Body of pancreas (tissue), 4 donors: ENCODE results near the gene DMXL1. TPM values are rescaled to one million over a fixed set of nuclear protein-coding genes. Genes with fewer than 3 reads are reported as not detected.
"Not testable (repeated sequence)": the region's sequence is repeated elsewhere in the genome, so short reads cannot be mapped to it uniquely, and the experiment has no call there.

ENCODE experiments used
- ATAC-seq: fragments of 150-250 bp; one replicate; pipeline ENCODE4 v1.9.1; 2016
- DNase-seq, 4 donors: peaks; one replicate each; pipeline ENCODE4 v3.0.0-alpha.2; 2019
- H3K27ac ChIP-seq, 4 donors: fragments of 200-600 bp; sonication (generic); 1 replicate in 3 of 4; 2 replicates in 1 of 4; pipeline versions ENCODE4 v1.5.1 to v1.6.1; 2016 to 2019; ENCODE audit warnings: mild to moderate bottlenecking in 1 of 4, mixed read lengths in 1 of 4, moderate library complexity in 1 of 4
- H3K27me3 ChIP-seq, 2 donors: fragments of 200-600 bp; sonication (generic); one replicate each; pipeline ENCODE4 v1.6.0; 2016; ENCODE audit warnings: mild to moderate bottlenecking in 1 of 2
- H3K36me3 ChIP-seq, 2 donors: fragments of 200-600 bp; sonication (generic); replicated peaks in 1 of 2; 2 replicates each; pipeline ENCODE4 v1.5.1; 2016; ENCODE audit warnings: low read depth in 2 of 2; ENCODE audit not compliant: insufficient read depth in 1 of 2
- H3K4me1 ChIP-seq: fragments of 200-600 bp; sonication (generic); one replicate; pipeline ENCODE4 v1.6.0; 2016
- H3K4me3 ChIP-seq, 2 donors: fragments of 200-600 bp; sonication (generic); 1 replicate in 1 of 2; 2 replicates in 1 of 2; pipeline ENCODE4 v1.5.1; 2016 to 2019
- H3K9me3 ChIP-seq, 3 donors: fragments of 200-600 bp; sonication (generic); 1 replicate in 2 of 3; 2 replicates in 1 of 3; pipeline ENCODE4 v1.5.1; 2016
- CTCF ChIP-seq, 7 experiments: fragments of 450-650 bp in 4 of 7; fragments of 200-600 bp in 3 of 7; sonication (generic) in 3 of 7; IDR thresholded peaks; one replicate each; pipeline ENCODE4 v1.5.1; 2016 to 2019; ENCODE audit warnings: antibody characterized with exemption in 7 of 7
- POLR2A ChIP-seq, 3 donors: fragments of 450-650 bp; IDR thresholded peaks; one replicate each; pipeline ENCODE4 v1.6.1; 2016; ENCODE audit warnings: antibody characterized with exemption in 3 of 3, mild to moderate bottlenecking in 2 of 3
- WGBS, 2 donors: methylation state at CpG; one replicate each; pipeline ENCODE4 v1.1.5; 2017; 5-methylcytosine and 5-hydroxymethylcytosine counted together
- intact Hi-C: fragments of 100-400 bp; cut with DNase I; formaldehyde crosslinking; loops from one replicate; pipeline ENCODE4 v1.15.1; 2023
- total RNA-seq, 2 donors: library from RNA; depleted of rRNA; stranded (reverse); fragments of >200 nt; gene quantifications; one replicate each; pipeline ENCODE4 v1.1.0, GENCODE V29; 2016

Gene DMXL1
- total RNA-seq, 2 donors from 2014 or later, result 40.0 to 64.9 TPM

GRCh38 chr5:119220576-119221197 is 149.8 kb downstream of the DMXL1 start:
- Histone ChIP-seq H3K4me3 (no peak overlapping the region), H3K4me1 (no peaks in the 10 kb centered on the region), H3K9me3 (no peaks in the 10 kb centered on the region), H3K27me3 (no peaks in the 10 kb centered on the region), H3K27ac (no peak overlapping the region), H3K36me3 (no peaks in the 10 kb centered on the region)
- ATAC-seq, result no peak
- intact Hi-C loops, result no loop called here
- 82 to 88% methylated on average over 1 of the region's 1 CpG for WGBS, 2 donors
- DNase-seq, result no peak
- TF ChIP-seq CTCF (IDR thresholded peaks at IDR 0.05) (no peak), POLR2A (IDR thresholded peaks at IDR 0.05) (no peak)

- Histone ChIP-seq H3K27me3 (no peaks in the 10 kb centered on the region), H3K36me3 (no peaks in the 10 kb centered on the region), H3K9me3 (no peaks in the 10 kb centered on the region), H3K27ac (no peak overlapping the region), H3K4me1 (no peaks in the 10 kb centered on the region), H3K4me3 (no peak overlapping the region)
- intact Hi-C loops, result no loop called here
- DNase-seq, result no peak
- TF ChIP-seq CTCF (IDR thresholded peaks at IDR 0.05) (no peak), POLR2A (IDR thresholded peaks at IDR 0.05) (no peak)
- ATAC-seq, result no peak
These were observed 150.4 kb downstream of the DMXL1 start for GRCh38 chr5:119221330-119221729.

DNA sequence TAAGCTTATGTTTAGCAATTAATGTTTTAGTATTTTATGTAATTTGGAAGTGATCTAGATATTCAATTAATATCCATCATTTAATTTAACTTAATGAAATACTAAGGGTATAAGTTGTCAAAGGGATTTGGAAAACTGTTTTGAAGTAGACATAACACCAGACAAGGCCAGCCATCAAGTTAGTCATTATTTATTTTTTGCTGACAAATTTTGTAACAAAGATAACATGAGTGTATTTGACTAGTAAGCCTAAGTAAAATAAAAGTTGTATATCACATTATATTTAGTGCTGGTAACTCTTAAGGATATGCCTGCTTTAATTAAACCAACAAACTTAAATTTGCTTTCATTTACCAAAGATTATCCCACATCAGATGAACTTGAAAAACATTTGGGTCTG is 159.1 kb downstream of the DMXL1 start:
- no peaks in the 10 kb centered on the region for H3K4me1 ChIP-seq
- H3K27me3 ChIP-seq, result no peaks in the 10 kb centered on the region
- DNase-seq (no peak), ATAC-seq (no peak)
- no peaks in the 10 kb centered on the region for H3K9me3 ChIP-seq
- intact Hi-C loops, result no loop called here
- TF ChIP-seq POLR2A (IDR thresholded peaks at IDR 0.05) (no peak), CTCF (IDR thresholded peaks at IDR 0.05) (no peak)
- H3K4me3 ChIP-seq, result no peak overlapping the region
- peaks cover 0 to 6% of the 10 kb centered on the region in 2 donors for H3K36me3 ChIP-seq
- H3K27ac ChIP-seq, result no peak overlapping the region

DNA sequence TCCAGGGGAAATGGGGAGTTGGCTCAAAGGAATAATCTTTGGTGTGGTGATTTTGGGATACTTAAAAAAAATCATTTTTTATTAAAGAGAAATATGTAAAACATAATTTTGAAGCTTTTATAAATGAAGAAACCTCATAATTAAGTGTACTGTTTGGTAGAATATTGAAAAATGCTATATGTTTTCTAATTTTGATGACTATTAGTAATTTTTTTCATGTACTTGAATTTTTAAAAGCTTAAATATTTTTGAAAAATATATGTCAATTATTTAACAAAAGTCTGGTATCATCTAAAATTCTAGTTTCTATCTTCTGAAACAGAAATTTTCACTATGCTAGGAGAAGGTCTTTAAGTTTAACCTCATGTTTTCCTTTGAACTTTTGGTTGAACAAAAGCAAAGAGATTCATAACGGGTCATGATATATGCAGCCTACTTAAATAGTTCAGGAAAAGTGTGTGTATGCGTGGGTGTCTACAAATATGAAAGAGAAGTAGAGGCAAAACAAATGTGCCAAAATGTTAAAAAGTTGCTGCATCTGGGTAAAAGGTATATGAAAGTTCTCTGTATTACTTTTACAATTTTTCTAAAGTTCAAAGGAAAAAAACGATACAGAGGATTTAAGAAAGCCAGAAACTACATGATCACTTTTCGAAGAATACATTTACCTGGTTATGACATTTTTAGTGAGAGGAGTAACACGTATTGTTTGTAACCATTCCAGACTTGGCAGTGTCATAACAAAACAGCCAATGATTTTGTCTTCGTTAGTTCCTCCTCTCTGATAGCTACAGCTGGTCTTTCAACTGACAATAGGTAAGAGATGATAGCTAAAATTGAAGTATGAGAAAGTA is 167.6 kb downstream of the DMXL1 start:
- 89 to 94% methylated on average over 6 of the region's 6 CpGs for WGBS, 2 donors
- intact Hi-C loops, result no loop called here
- no peaks in the 10 kb centered on the region for H3K4me1 ChIP-seq
- TF ChIP-seq CTCF (IDR thresholded peaks at IDR 0.05) (no peak), POLR2A (IDR thresholded peaks at IDR 0.05) (no peak)
- H3K9me3 ChIP-seq, result no peaks in the 10 kb centered on the region
- H3K36me3 ChIP-seq, result peaks cover 0 to 9% of the 10 kb centered on the region in 2 donors
- DNase-seq, result no peak
- no peak for ATAC-seq
- H3K27me3 ChIP-seq, result no peaks in the 10 kb centered on the region
- H3K4me3 ChIP-seq, result no peak overlapping the region
- H3K27ac ChIP-seq, result no peak overlapping the region

- intact Hi-C loops, result no loop called here
- no peak overlapping the region for H3K4me3 ChIP-seq
- no peaks in the 10 kb centered on the region for H3K27me3 ChIP-seq
- no peaks in the 10 kb centered on the region for H3K9me3 ChIP-seq
- H3K4me1 ChIP-seq, result no peaks in the 10 kb centered on the region
- H3K36me3 ChIP-seq, result peaks cover 0 to 9% of the 10 kb centered on the region in 2 donors
- TF ChIP-seq POLR2A (IDR thresholded peaks at IDR 0.05) (no peak), CTCF (IDR thresholded peaks at IDR 0.05) (no peak)
- DNase-seq (no peak), ATAC-seq (no peak)
- no peak overlapping the region for H3K27ac ChIP-seq
These were observed 168.2 kb downstream of the DMXL1 start for GRCh38 chr5:119239119-119239417.

DNA sequence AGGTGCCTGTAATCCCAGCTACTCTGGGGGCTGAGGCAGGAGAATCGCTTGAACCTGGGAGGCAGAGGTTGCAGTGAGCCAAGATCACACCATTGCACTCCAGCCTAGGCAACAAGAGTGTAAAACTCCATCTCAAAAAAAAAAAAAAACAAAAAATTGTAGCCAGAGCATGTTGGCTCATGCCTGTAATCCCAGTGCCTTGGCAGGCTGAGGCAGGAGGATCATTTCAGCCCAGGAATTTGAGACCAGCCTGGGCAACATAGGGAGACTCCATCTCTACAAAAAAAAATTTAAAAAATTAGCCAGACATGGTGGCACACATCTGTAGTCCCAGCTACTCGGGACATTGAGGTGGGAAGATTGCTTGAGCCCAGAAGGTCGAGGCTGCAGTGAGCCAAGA is 168.9 kb downstream of the DMXL1 start:
- H3K27ac ChIP-seq, intact Hi-C loops, ATAC-seq, H3K36me3 ChIP-seq, H3K4me1 ChIP-seq, H3K9me3 ChIP-seq, DNase-seq, H3K27me3 ChIP-seq, H3K4me3 ChIP-seq: not testable (repeated sequence)
- 95% methylated on average over 3 of the region's 3 CpGs for WGBS, 2 donors
